Mucosa of rectum (tissue), 2 donors: ENCODE results near the gene CD200.
"Not testable (repeated sequence)": the region's sequence is repeated elsewhere in the genome, so short reads cannot be mapped to it uniquely, and the experiment has no call there.

ENCODE experiments used
- H3K27ac ChIP-seq, 2 donors: one replicate each; pipeline ENCODE4 v1.7.0; 2013; ENCODE audit warnings: inconsistent platforms in 2 of 2, low read depth in 2 of 2, low read length in 2 of 2
- H3K27me3 ChIP-seq, 2 donors: one replicate each; pipeline ENCODE4 v1.7.0; 2013; ENCODE audit warnings: low read length in 2 of 2; ENCODE audit not compliant: control insufficient read depth in 2 of 2, insufficient read depth in 2 of 2
- H3K36me3 ChIP-seq, 2 donors: one replicate each; pipeline ENCODE4 v1.7.0; 2013; ENCODE audit warnings: low read length in 2 of 2; ENCODE audit not compliant: control insufficient read depth in 2 of 2, insufficient read depth in 2 of 2
- H3K4me1 ChIP-seq, 2 donors: one replicate each; pipeline ENCODE4 v1.7.0; 2013; ENCODE audit warnings: low read length in 2 of 2, mild to moderate bottlenecking in 1 of 2; ENCODE audit not compliant: control insufficient read depth in 2 of 2, insufficient read depth in 2 of 2
- H3K4me3 ChIP-seq, 2 donors: one replicate each; pipeline ENCODE4 v1.7.0; 2013; ENCODE audit warnings: low read length in 2 of 2
- H3K9ac ChIP-seq, 2 donors: one replicate each; pipeline ENCODE4 v1.7.0; 2013; ENCODE audit warnings: low read length in 2 of 2, low read depth in 1 of 2, mild to moderate bottlenecking in 1 of 2
- H3K9me3 ChIP-seq, 2 donors: one replicate each; pipeline ENCODE4 v1.7.0; 2013; ENCODE audit warnings: low read length in 2 of 2; ENCODE audit not compliant: control insufficient read depth in 2 of 2
- donor health status: healthy.
- donor health status: Normal muscosa, but diverticular disease.

CD200 gene

DNA sequence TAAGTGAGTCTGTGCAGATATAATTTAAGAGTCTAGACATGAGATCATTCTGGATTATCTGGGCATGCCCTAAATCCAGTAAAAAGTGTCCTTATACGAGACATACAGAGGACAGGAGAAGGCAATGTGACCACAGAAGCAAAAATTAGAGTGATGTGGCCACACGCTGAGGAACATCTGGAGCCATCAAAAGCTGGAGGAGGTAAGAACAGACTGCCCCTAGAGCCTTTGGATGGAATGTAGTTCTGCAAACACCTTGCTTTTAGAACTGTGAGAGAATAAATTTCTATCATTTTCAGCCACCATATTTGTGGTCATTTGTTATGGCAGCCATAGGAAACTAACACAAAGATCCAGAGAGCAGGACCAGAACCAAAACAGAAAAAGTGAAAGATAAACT, 41.0 kb downstream of the CD200 start:
- no peak overlapping the region for H3K9ac ChIP-seq
- no peaks in the 10 kb centered on the region for H3K9me3 ChIP-seq
- no peak overlapping the region for H3K4me3 ChIP-seq
- peaks cover 0 to 11% of the 10 kb centered on the region in 2 donors for H3K4me1 ChIP-seq
- H3K27me3 ChIP-seq: no peaks in the 10 kb centered on the region
- no peak overlapping the region for H3K27ac ChIP-seq
- H3K36me3 ChIP-seq: no peaks in the 10 kb centered on the region

DNA sequence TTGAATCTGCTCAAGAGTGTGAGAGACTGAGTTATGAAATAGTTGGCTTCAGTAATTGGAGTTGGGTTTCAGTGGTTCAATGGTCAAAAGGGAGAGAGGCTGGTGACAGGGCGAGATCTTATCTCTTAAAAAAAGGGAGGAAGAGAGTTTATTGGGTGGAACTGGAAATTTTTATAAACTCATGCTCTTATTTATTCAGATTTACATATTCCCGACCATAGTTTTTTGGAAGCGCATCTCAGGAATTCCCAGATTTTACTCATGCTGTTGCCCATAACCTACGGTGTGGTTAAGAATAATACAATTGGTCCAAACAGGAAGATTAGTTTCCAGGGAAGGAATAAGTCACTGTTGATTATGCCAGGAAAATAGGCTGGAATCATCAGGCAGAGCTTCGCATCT, 41.4 kb downstream of the CD200 start:
- Histone ChIP-seq H3K36me3 (no peaks in the 10 kb centered on the region), H3K27me3 (no peaks in the 10 kb centered on the region), H3K9ac (no peak overlapping the region), H3K4me3 (no peak overlapping the region), H3K9me3 (no peaks in the 10 kb centered on the region), H3K27ac (no peak overlapping the region), H3K4me1 (peaks cover 0 to 11% of the 10 kb centered on the region in 2 donors)

DNA sequence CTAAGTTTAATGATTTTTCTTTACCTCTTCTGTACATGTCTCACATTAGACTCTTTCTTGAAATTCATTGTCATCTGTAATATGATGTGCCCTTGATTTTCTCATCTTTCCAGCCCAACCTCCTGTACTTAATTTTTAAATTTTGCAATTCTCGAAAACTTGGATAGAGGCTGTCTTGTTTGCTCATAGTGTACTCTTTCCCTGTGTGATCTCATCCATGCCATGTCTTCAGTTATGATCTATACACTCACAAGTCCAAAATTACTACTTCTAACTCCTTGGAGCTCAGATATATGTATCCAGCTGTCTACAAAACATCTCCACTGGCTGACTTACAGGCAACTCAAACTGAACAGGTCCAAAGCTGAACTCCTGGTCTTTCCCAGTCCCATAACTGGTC, 42.2 kb downstream of the CD200 start:
- no peak overlapping the region for H3K9ac ChIP-seq
- no peak overlapping the region for H3K4me3 ChIP-seq
- no peak overlapping the region for H3K27ac ChIP-seq
- H3K27me3 ChIP-seq: no peaks in the 10 kb centered on the region
- H3K9me3 ChIP-seq: no peaks in the 10 kb centered on the region
- H3K36me3 ChIP-seq: no peaks in the 10 kb centered on the region
- H3K4me1 ChIP-seq: peaks cover 0 to 11% of the 10 kb centered on the region in 2 donors

DNA sequence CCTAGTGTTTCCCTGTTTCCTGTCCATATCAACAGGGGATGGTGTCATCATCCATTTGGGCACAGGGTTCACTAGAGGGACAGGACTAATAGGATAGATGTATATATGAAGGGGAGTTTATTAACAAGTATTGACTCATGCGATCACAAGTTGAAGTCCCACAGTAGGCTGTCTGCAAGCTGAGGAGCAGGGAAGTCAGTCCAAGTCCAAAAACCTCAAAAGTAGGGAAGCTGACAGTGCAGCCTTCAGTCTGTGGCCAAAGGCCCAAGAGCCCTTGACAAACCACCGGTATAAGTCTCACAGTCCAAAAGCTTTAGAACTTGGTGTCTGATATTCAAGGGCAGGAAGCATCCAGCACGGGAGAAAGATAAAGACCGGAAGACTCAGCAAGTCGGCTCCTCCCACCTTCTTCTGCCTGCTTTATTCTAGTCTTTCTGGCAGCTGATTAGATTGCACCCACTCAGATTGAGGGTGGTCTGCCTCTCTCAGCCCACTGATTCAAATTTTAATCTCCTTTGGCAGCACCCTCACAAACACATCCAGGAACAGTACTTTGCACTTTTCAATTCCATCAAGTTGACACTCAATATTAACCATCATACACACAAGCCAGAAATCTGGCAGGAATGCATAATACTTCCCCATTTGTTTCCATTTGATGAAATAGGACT, 43.4 kb downstream of the CD200 start:
- no peak overlapping the region for H3K27ac ChIP-seq
- no peak overlapping the region for H3K4me3 ChIP-seq
- no peaks in the 10 kb centered on the region for H3K9me3 ChIP-seq
- no peaks in the 10 kb centered on the region for H3K36me3 ChIP-seq
- H3K9ac ChIP-seq: no peak overlapping the region
- no peaks in the 10 kb centered on the region for H3K27me3 ChIP-seq
- H3K4me1 ChIP-seq: peaks cover 0 to 11% of the 10 kb centered on the region in 2 donors

DNA sequence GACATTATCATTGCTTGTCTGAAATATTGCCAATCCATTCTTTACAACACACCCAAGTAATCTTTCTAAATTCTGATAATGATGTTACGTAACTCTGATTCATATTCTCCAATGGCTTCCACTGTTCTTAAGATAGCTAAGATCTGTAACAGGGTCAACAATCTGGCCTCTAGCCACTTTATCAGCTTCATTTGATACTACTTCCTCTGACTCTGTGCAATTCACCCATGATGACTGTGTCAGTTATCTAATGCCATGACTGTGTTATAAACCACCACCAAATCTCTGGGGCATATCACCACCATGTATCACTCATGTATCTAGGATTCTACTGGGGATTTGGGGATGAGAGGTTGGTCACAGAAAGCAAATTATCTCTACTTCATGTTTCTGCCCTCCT, 44.0 kb downstream of the CD200 start:
- H3K36me3 ChIP-seq: no peaks in the 10 kb centered on the region
- H3K4me1 ChIP-seq: peaks cover 0 to 11% of the 10 kb centered on the region in 2 donors
- no peaks in the 10 kb centered on the region for H3K9me3 ChIP-seq
- H3K4me3 ChIP-seq: no peak overlapping the region
- no peak overlapping the region for H3K27ac ChIP-seq
- H3K27me3 ChIP-seq: no peaks in the 10 kb centered on the region
- H3K9ac ChIP-seq: no peak overlapping the region

DNA sequence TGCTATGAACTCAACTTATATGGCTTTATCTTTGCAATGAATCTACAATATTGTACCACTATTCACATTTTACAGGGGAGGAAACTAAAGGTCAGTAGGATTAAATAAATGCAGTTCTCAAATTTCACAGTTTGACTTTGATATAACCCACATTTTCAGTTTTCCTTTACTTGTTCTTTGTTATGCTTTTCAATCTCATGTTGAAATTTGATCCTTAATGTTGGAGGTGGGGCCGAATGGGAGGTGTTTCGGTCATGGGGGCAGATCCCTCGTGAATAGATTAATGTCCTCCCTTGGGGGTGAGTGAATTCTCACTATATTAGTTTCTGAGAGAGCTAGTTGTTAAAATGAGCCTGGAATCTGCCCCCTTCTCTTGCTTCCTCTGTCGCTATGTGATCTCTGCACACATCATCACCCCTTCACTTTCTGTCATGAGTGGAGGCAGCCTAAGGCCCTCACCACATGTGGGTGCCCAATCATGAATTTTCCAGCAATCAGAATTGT, 44.7 kb downstream of the CD200 start:
- Histone ChIP-seq H3K4me1 (peaks cover 0 to 11% of the 10 kb centered on the region in 2 donors), H3K36me3 (no peaks in the 10 kb centered on the region), H3K4me3 (no peak overlapping the region), H3K27ac (peak overlapping the region in 1 of 2 donors; percentile 7), H3K9ac (no peak overlapping the region), H3K9me3 (no peaks in the 10 kb centered on the region), H3K27me3 (no peaks in the 10 kb centered on the region)

DNA sequence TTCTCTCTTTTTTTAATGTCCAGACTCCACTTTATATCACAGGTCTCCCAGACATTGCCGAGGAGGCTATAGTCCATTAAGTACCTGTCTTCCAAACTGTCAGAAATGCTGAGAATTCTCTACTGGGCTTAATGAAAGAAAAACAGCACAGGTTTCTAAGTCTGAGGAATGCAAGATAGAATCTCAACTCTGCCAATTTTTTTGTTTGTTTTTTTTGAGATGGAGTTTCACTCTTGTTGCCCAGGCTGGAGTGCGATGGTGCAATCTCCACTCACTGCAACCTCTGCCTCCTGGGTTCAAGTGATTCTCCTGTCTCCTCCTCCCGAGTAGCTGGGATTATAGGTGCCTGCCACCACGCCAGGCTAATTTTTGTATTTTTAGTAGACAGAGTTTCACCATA, 45.4 kb downstream of the CD200 start:
- not testable (repeated sequence) for H3K27ac ChIP-seq, H3K36me3 ChIP-seq, H3K4me3 ChIP-seq, H3K9ac ChIP-seq, H3K9me3 ChIP-seq, H3K27me3 ChIP-seq
- peaks cover 0 to 11% of the 10 kb centered on the region in 2 donors for H3K4me1 ChIP-seq

DNA sequence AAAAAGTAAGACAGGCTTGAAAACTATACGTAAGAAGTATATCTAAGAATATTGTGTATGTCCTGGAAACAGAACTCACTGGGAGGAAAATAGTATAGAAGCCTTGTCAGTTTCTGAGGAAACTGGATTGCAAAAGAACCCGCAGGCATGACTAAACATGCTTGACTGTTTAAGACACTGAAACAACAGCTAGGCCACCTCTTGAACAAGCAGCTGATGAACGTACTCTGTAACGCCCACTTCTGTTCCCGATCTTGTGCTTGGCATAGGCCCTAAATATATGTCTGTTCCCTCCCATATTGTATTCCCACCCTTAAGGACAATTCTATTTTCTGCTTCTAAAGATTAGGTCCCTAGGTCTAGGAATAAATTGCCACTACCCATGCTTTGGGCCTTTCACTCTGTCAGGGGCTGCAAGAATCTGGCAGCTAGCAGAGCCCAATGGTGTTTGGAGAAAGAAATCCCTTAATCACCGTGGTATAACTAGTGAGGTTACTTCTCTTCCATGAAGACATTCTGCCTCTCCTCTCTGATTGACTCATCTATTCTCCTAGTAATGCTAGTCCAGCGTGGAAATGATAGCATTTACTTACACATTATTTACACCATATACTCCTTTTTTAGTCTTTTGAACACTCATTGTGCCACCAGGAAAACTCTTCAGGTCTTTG, 46.2 kb downstream of the CD200 start:
- Histone ChIP-seq H3K9ac (no peak overlapping the region), H3K4me3 (no peak overlapping the region), H3K27me3 (no peaks in the 10 kb centered on the region), H3K27ac (peak overlapping the region in 1 of 2 donors; percentile 9), H3K4me1 (peaks cover 0 to 11% of the 10 kb centered on the region in 2 donors), H3K36me3 (no peaks in the 10 kb centered on the region), H3K9me3 (no peaks in the 10 kb centered on the region)

DNA sequence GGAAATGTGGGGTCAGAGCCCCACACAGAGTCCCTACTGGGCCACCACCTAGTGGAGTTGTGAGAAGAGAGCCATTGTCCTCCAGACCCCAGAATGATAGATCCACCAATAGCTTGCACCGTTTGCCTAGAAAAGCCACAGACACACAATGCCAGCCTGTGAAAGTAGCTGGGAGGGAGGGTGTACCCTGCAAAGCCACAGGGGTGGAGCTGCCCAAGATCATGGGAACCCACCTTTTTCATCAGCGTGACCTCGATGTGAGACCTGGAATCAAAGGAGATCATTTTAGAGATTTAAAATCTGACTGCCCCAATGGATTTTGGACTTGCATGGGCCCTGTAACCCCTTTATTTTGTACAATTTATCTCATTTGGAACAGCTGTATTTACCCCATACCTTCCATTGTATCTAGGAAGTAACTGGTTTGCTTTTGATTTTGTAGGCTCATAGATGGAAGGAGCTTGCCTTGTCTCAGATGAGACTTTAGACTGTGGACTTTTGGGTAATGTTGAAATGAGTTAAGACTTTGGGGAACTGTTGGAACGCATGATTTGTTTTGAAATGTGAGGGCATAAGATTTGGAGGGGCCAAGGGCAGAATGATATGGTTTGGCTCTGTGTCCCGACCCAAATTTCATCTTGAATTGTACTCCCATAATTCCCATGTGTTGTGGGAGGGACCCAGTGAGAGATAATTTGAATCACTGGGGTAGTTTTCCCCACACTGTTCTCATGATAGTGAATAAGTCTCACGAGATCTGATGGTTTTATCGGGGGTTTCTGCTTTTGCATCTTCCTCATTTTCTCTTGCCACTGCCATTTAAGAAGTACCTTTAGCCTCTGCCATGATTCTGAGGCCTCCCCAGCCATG, 49.0 kb downstream of the CD200 start:
- H3K36me3 ChIP-seq: peaks cover 3 to 5% of the 10 kb centered on the region in 2 donors
- H3K4me3 ChIP-seq: no peak overlapping the region
- no peak overlapping the region for H3K27ac ChIP-seq
- peaks cover 0 to 11% of the 10 kb centered on the region in 2 donors for H3K4me1 ChIP-seq
- no peak overlapping the region for H3K9ac ChIP-seq
- no peaks in the 10 kb centered on the region for H3K27me3 ChIP-seq
- H3K9me3 ChIP-seq: no peaks in the 10 kb centered on the region
